Right cardiac atrium (tissue), 5 donors: ENCODE results near the gene CCDC116. TPM values are rescaled to one million over a fixed set of nuclear protein-coding genes. Genes with fewer than 3 reads are reported as not detected.

ENCODE experiments used
- ATAC-seq, 2 donors: fragments of 200-7000 bp; cut with Tn5 transposase; one replicate each; pipeline versions ENCODE4 v1.8.0 to v1.9.1; 2020; ENCODE audit warnings: moderate library complexity in 2 of 2, mild to moderate bottlenecking in 1 of 2
- DNase-seq, 3 donors: peaks; one replicate each; pipeline ENCODE4 v3.0.0-alpha.2; 2020
- H3K27ac ChIP-seq: one replicate; pipeline ENCODE4 v1.5.1; 2013; ENCODE audit warnings: mild to moderate bottlenecking, low read length, control low read depth, moderate library complexity
- H3K27me3 ChIP-seq: one replicate; pipeline ENCODE4 v1.6.1; 2013; ENCODE audit not compliant: control insufficient read depth, insufficient read depth
- H3K4me1 ChIP-seq: one replicate; pipeline ENCODE4 v1.6.1; 2013; ENCODE audit warnings: low read length; ENCODE audit not compliant: control insufficient read depth, insufficient read depth
- H3K4me3 ChIP-seq: one replicate; pipeline ENCODE4 v1.5.1; 2013; ENCODE audit warnings: low read length, control low read depth
- H3K9me3 ChIP-seq: one replicate; pipeline ENCODE4 v1.6.1; 2013; ENCODE audit warnings: low read length; ENCODE audit not compliant: control insufficient read depth
- WGBS: extraction: QIAGEN DNeasy Blood & Tissue Kit; methylation state at CpG from one replicate; pipeline ENCODE4 v1.1.7; 2013; 5-methylcytosine and 5-hydroxymethylcytosine counted together
- intact Hi-C, 4 donors: fragments of 100-400 bp; cut with DNase I; formaldehyde crosslinking; loops; one replicate each; pipeline versions ENCODE4 v1.11.0 to v1.14.0; 2022 to 2023
- polyA plus RNA-seq: library from polyadenylated mRNA; stranded (reverse); fragments of 200-250 nt; gene quantifications from one replicate; pipeline ENCODE4 v1.2.3, GENCODE V29; 2013
- total RNA-seq, 4 donors: library from RNA; stranded (reverse); fragmentation: NEBNext Ultra II Directional; extraction: Animal tissue kit (Norgen Biotek cat#: 25700); gene quantifications; one replicate each; pipeline ENCODE4 v1.2.1, GENCODE V29; 2021
- donor health status: healthy with polysubstance abuse.
- donor health status: DM: no; HTN: yes; CAD: no.
- donor health status: DM: no; HTN: no; CAD: no.
- donor health status: DM: no; HTN: yes; CAD: no; lungs with severe emphysema.
- donor health status: DM: yes; HTN: yes; CAD: no.

Gene CCDC116
- total and polyA plus RNA-seq, 5 donors = 0.29 to 0.34 (median 0.34) TPM; not detected in 2

- no peaks in the 10 kb centered on the region for H3K27me3 ChIP-seq
- ATAC-seq (peak in 1 of 2 donors; percentile 9), DNase-seq (peak; percentile 67 to 84 (median 80))
- H3K27ac ChIP-seq = no peak overlapping the region
- intact Hi-C loops = no loop called here
- no peak overlapping the region for H3K4me3 ChIP-seq
- 45% methylated on average over 14 of the region's 14 CpGs for WGBS
- H3K4me1 ChIP-seq = peaks cover 4% of the 10 kb centered on the region
- no peaks in the 10 kb centered on the region for H3K9me3 ChIP-seq
Observed at GRCh38 chr22:21646608-21647590, 14.3 kb downstream of the CCDC116 start.

- WGBS = 95% methylated on average over 7 of the region's 7 CpGs
- no peaks in the 10 kb centered on the region for H3K9me3 ChIP-seq
- peaks cover 4% of the 10 kb centered on the region for H3K4me1 ChIP-seq
- peak in 1 of 3 donors; percentile 18 for DNase-seq
- no peaks in the 10 kb centered on the region for H3K27me3 ChIP-seq
- no peak for ATAC-seq
- intact Hi-C loops = no loop called here
- H3K27ac ChIP-seq = no peak overlapping the region
- H3K4me3 ChIP-seq = no peak overlapping the region
Observed at GRCh38 chr22:21650280-21650679, 17.7 kb downstream of the CCDC116 start.

- intact Hi-C loops = no loop called here
- Histone ChIP-seq H3K4me3 (peak overlapping the region; percentile 57), H3K27ac (no peak overlapping the region), H3K4me1 (peaks cover 4% of the 10 kb centered on the region), H3K27me3 (no peaks in the 10 kb centered on the region), H3K9me3 (no peaks in the 10 kb centered on the region)
- DNase-seq (peak in 1 of 3 donors; percentile 1), ATAC-seq (no peak)
- WGBS = 17% methylated on average over 6 of the region's 6 CpGs
Observed at GRCh38 chr22:21650823-21651520, 18.4 kb downstream of the CCDC116 start.

- Histone ChIP-seq H3K9me3 (no peaks in the 10 kb centered on the region), H3K27ac (no peak overlapping the region), H3K4me1 (peaks cover 4% of the 10 kb centered on the region), H3K27me3 (no peaks in the 10 kb centered on the region), H3K4me3 (peak overlapping the region; percentile 57)
- ATAC-seq (peak; percentile 12 to 21), DNase-seq (no peak)
- intact Hi-C loops = no loop called here
- WGBS = under 1% methylated on average over 29 of the region's 29 CpGs
Observed at GRCh38 chr22:21651521-21652009, 19.0 kb downstream of the CCDC116 start.

GRCh38 chr22:21652010-21652546 is 19.5 kb downstream of the CCDC116 start:
- Histone ChIP-seq H3K27me3 (no peaks in the 10 kb centered on the region), H3K4me1 (peaks cover 4% of the 10 kb centered on the region), H3K27ac (no peak overlapping the region), H3K9me3 (no peaks in the 10 kb centered on the region), H3K4me3 (peak overlapping the region; percentile 57)
- intact Hi-C loops = no loop called here
- DNase-seq (peak; percentile 91 to 97 (median 96)), ATAC-seq (peak; percentile 93 to 94)
- under 1% methylated on average over 44 of the region's 44 CpGs for WGBS

GRCh38 chr22:21652547-21653545 is 20.3 kb downstream of the CCDC116 start:
- intact Hi-C loops = no loop called here
- Histone ChIP-seq H3K27me3 (no peaks in the 10 kb centered on the region), H3K27ac (no peak overlapping the region), H3K4me3 (peak overlapping the region; percentile 57), H3K4me1 (peaks cover 4% of the 10 kb centered on the region), H3K9me3 (no peaks in the 10 kb centered on the region)
- no peak for ATAC-seq
- DNase-seq = peak in 1 of 3 donors; percentile 27
- 19% methylated on average over 40 of the region's 40 CpGs for WGBS

- Histone ChIP-seq H3K27me3 (no peaks in the 10 kb centered on the region), H3K4me1 (no peaks in the 10 kb centered on the region), H3K4me3 (peak overlapping the region; percentile 49), H3K9me3 (no peaks in the 10 kb centered on the region), H3K27ac (no peak overlapping the region)
- WGBS = 32% methylated on average over 17 of the region's 17 CpGs
- peak in 1 of 3 donors; percentile 13 for DNase-seq
- intact Hi-C loops = no loop called here
- ATAC-seq = no peak
Observed at GRCh38 chr22:21657020-21657359, 24.4 kb downstream of the CCDC116 start.

- Histone ChIP-seq H3K4me3 (peak overlapping the region; percentile 49), H3K4me1 (no peaks in the 10 kb centered on the region), H3K27ac (no peak overlapping the region), H3K27me3 (no peaks in the 10 kb centered on the region), H3K9me3 (no peaks in the 10 kb centered on the region)
- peak; percentile 83 to 88 for ATAC-seq
- intact Hi-C loops = no loop called here
- peak; percentile 74 to 90 (median 89) for DNase-seq
- whole genome bisulfite sequencing = 2% methylated on average over 79 of the region's 79 CpGs
Observed at GRCh38 chr22:21657360-21658032, 24.9 kb downstream of the CCDC116 start.

GRCh38 chr22:21659864-21660525 is 27.4 kb downstream of the CCDC116 start:
- H3K4me1 ChIP-seq = no peaks in the 10 kb centered on the region
- 69% methylated on average over 7 of the region's 7 CpGs for WGBS
- H3K27me3 ChIP-seq = no peaks in the 10 kb centered on the region
- H3K9me3 ChIP-seq = no peaks in the 10 kb centered on the region
- intact Hi-C loops = no loop called here
- DNase-seq = peak in 1 of 3 donors; percentile 2
- H3K4me3 ChIP-seq = no peak overlapping the region
- H3K27ac ChIP-seq = no peak overlapping the region
- no peak for ATAC-seq
